WERI-Rb-1 (cell line): ENCODE data around the gene NHLRC1.

Experiments used
- DNase-seq: peaks from one replicate; pipeline ENCODE4 v3.0.0-alpha.2; 2020
- H3K27ac ChIP-seq: fragments of 250-450 bp; sonication (Bioruptor Pico); 2 replicates; pipeline ENCODE4 v1.5.1; 2020; ENCODE audit warnings: mild to moderate bottlenecking, moderate library complexity
- H3K27me3 ChIP-seq: fragments of 250-450 bp; sonication (Bioruptor Pico); 2 replicates; pipeline ENCODE4 v1.5.1; 2021; ENCODE audit warnings: mild to moderate bottlenecking, low read depth, moderate library complexity; ENCODE audit not compliant: insufficient read depth, severe bottlenecking
- H3K36me3 ChIP-seq: fragments of 250-450 bp; sonication (Bioruptor Pico); 2 replicates; pipeline ENCODE4 v1.5.1; 2020; ENCODE audit warnings: mild to moderate bottlenecking, moderate library complexity
- H3K4me3 ChIP-seq: 2 replicates; pipeline ENCODE4 v1.5.1; 2011; ENCODE audit warnings: low read depth, mild to moderate bottlenecking, control low read depth, low read length
- H3K9me3 ChIP-seq: fragments of 250-450 bp; sonication (Bioruptor Pico); 2 replicates; pipeline ENCODE4 v1.5.1; 2021; ENCODE audit warnings: mild to moderate bottlenecking, moderate library complexity; ENCODE audit not compliant: severe bottlenecking
- TF ChIP-seq, protein P1 (sequence below): IDR thresholded peaks from 2 replicates; pipeline ENCODE4 v1.5.1; 2011; ENCODE audit warnings: low read depth, mild to moderate bottlenecking, control low read depth, inconsistent platforms, low read length

Gene NHLRC1

GRCh38 chr6:18078866-18079265, 43.6 kb downstream of the NHLRC1 start:
- TF ChIP-seq, protein P1, sequence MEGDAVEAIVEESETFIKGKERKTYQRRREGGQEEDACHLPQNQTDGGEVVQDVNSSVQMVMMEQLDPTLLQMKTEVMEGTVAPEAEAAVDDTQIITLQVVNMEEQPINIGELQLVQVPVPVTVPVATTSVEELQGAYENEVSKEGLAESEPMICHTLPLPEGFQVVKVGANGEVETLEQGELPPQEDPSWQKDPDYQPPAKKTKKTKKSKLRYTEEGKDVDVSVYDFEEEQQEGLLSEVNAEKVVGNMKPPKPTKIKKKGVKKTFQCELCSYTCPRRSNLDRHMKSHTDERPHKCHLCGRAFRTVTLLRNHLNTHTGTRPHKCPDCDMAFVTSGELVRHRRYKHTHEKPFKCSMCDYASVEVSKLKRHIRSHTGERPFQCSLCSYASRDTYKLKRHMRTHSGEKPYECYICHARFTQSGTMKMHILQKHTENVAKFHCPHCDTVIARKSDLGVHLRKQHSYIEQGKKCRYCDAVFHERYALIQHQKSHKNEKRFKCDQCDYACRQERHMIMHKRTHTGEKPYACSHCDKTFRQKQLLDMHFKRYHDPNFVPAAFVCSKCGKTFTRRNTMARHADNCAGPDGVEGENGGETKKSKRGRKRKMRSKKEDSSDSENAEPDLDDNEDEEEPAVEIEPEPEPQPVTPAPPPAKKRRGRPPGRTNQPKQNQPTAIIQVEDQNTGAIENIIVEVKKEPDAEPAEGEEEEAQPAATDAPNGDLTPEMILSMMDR: no peak

DNA sequence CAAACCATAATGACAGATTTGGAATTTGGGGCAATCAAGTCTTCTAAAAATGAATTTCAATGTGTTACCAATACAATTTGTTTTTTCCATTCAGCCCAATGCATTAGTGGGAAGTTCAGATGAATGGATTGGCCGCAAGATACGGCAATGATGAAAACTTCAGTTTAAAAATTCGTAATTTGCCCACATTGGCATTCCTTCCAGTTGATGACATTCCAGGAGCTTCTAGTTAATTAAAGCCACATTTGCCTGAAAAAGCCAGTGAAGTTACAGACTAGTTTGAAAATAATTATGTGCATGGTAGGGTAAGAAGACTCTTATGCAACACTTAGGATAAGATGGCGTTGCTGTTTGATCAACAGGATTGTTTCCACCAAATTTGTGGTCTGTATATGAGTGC, 46.2 kb downstream of the NHLRC1 start:
- H3K27me3 ChIP-seq: no peaks in the 10 kb centered on the region
- peaks cover 2% of the 10 kb centered on the region for H3K9me3 ChIP-seq
- no peaks in the 10 kb centered on the region for H3K36me3 ChIP-seq
- TF ChIP-seq, protein P1: no peak
- no peak overlapping the region for H3K27ac ChIP-seq
- DNase-seq: no peak
- no peak overlapping the region for H3K4me3 ChIP-seq

More at GRCh38 chr6:18078866-18079265, 43.6 kb downstream of the NHLRC1 start:
- Histone ChIP-seq H3K36me3 (no peaks in the 10 kb centered on the region), H3K9me3 (peaks cover 2% of the 10 kb centered on the region), H3K4me3 (no peak overlapping the region), H3K27ac (no peak overlapping the region), H3K27me3 (no peaks in the 10 kb centered on the region)
- DNase-seq: no peak

- no peak overlapping the region for H3K4me3 ChIP-seq
- no peak for DNase-seq
- H3K36me3 ChIP-seq: no peaks in the 10 kb centered on the region
- peaks cover 2% of the 10 kb centered on the region for H3K9me3 ChIP-seq
- H3K27me3 ChIP-seq: no peaks in the 10 kb centered on the region
- TF ChIP-seq, protein P1: no peak
- H3K27ac ChIP-seq: no peak overlapping the region
These were observed 49.6 kb downstream of the NHLRC1 start for GRCh38 chr6:18072841-18073240.

DNA sequence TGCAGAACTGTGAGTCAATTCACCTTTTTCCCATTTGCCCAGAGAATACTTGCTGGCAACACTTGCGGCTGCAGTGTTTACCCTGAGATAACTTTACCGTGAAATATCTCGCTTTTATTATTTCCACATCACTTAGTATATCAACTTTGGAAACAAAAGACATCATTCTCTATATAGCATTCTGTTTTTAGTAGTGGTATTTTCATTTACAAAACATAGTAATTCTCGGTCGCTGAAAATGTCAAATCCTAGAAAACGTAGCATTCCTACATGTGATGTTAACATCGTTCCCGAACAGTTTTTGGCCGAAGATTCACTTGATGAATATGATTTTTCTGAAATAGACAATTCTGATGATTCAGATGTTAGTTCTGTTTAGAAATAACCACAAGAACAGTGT, 52.0 kb downstream of the NHLRC1 start:
- H3K36me3 ChIP-seq: no peaks in the 10 kb centered on the region
- TF ChIP-seq, protein P1: no peak
- H3K27me3 ChIP-seq: no peaks in the 10 kb centered on the region
- no peak overlapping the region for H3K4me3 ChIP-seq
- H3K27ac ChIP-seq: no peak overlapping the region
- no peak for DNase-seq
- peaks cover 5% of the 10 kb centered on the region for H3K9me3 ChIP-seq
